Umbilical cord (tissue), 2 donors: ENCODE data around the gene CHD2. TPM values are rescaled to one million over a fixed set of nuclear protein-coding genes. Genes with fewer than 3 reads are reported as not detected.

Source experiments
- DNase-seq: peaks from one replicate; pipeline ENCODE4 v3.0.0-alpha.2; 2015; ENCODE audit warnings: low spot score
- total RNA-seq: library from RNA; depleted of rRNA; stranded (reverse); fragments of >200 nt; gene quantifications from one replicate; pipeline ENCODE4 v1.2.3, GENCODE V29; 2014; ENCODE audit warnings: low replicate concordance; ENCODE audit not compliant: insufficient read depth

CHD2 gene
- total RNA-seq, 1 donor from 2014 or later = 140 TPM

DNA sequence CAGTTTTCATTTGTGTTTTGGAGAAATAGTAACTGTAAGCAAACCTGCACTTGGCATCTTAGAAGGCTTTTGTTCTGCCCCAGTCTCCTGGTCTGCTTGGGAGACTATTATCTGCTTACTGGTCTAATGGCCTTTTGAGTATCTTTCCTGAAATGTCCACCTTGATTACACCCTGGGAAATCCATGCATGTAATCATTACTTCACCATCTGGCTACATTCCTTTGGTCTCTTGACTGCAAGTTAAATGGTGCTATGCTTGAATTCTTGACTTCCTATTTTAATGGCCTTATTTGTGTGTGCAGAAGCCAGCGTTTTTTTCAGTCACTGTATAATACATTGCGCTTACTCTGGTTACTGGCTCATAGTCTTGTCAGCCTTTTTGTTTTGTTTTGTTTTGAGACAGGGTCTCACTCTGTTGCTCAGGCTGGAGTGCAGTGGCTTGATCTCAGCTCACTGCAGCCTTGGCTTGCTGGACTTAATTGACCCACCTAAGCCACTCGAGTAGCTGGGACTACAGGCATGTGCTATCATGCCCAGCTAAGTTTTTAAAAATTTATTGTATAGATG, 30.0 kb downstream of the CHD2 start:
- DNase-seq = no peak

DNA sequence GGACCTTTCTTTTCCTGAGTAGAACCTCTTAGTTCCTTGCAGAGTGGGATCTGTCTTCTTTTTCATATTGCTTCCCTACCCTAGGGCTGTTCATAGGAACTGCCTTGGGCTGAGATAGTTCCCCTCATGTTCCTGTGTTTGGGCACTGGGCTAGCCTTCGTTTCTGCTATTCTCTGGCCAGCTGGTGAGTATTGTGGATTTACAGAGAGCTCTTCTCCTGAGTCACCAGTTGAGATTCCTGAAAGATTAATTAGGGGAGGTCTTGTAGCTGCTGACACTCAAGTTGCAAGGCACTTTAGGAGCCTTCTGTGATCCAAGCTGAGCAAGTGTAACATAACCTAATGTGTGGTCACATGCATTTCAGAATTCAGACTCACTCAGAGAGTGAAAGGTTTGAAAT, 30.7 kb downstream of the CHD2 start:
- DNase-seq = peak; percentile 42

DNA sequence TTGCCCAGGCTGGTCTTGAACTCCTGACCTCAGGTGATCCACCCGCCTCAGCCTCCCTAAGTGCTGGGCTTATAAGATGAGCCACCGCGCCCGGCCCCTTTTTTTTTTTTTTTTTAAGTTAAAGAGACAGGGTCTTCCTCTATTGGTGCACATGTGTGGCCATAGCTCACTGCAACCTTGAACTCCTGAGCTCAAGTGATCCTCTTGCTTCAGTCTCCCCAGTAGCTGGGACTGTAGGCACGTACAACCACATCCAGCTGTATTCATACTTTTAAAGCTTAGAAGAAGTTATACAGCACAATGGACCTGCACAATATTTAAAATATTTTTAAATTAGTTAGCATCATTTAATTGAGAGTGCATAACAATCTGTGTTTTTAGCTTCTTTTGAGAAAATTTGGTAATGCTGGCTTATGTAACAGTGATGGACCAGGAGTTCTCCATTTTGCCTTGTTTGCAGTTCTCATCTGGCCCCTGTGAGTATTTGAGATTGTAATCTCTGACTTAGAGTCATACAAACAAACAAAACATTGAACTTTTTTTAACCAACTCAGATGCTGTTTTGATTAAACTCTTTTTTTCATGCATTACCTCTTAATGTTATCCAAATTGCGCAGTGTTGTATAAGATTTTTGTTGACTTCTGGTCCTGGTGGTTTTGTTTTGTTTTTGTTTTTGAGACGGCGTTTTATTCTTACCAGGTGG, 33.0 kb downstream of the CHD2 start:
- no peak for DNase-seq

- no peak for DNase-seq
These were observed 33.7 kb downstream of the CHD2 start for GRCh38 chr15:92933831-92934230.

GRCh38 chr15:92934716-92935115, 34.6 kb downstream of the CHD2 start:
- DNase-seq = no peak

DNA sequence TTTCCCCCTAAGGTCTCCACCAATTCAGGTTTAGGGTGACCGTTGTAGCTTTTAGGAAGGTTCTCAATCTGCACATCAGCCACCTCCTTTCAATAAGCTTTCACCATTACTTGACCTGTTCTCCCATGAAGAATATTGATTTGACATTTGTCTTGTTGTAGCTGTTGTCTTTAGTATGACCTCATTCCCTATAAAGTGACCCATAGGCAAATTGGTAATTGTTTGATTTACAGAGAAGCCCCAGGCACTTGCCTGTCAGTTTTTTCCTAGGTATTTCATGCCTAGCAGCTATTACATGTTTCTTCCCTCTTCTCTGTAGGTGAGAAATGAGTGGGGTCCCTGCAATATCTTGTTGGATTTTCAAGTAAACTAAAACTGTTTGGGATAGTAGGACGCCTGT, 36.0 kb downstream of the CHD2 start:
- no peak for DNase-seq

- DNase-seq = no peak
These were observed 36.6 kb downstream of the CHD2 start for GRCh38 chr15:92936693-92937092.

DNA sequence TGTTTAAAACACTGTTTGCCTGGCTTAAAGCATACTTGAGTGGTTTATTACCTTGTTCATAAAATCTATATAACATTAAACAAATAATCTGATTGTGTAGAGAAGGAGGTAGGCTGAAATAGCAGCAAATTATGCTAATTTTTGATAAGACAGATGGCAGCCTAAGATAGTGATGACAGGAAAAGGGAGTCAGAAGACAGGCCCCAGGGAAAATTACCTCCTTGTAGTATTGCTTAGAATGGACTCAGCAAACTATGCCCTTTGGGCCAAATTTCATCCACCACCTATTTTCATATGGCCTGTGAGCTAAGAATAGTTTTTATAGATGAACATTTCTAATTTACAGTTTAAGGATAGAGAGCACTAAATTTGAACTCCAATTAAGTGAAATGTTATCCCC, 37.8 kb downstream of the CHD2 start:
- no peak for DNase-seq

GRCh38 chr15:92938387-92938786, 38.3 kb downstream of the CHD2 start:
- no peak for DNase-seq

DNA sequence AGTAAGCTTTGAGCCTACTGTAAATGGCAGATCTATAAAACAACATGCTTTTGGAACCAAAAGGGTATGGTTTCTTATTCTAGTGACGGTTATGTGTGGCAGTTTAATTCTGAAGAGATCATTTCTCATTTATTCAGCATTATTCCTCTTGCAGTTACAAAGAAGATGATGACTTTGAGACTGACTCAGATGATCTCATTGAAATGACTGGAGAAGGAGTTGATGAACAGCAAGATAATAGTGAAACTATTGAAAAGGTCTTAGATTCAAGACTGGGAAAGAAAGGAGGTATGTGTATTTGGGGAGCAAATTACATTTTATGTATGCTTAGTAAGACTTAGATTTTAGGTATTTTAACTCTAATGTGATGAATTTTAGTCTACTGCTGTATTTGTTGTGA, 41.5 kb downstream of the CHD2 start:
- DNase-seq = no peak

- no peak for DNase-seq
These were observed 42.6 kb downstream of the CHD2 start for GRCh38 chr15:92942706-92943105.

DNA sequence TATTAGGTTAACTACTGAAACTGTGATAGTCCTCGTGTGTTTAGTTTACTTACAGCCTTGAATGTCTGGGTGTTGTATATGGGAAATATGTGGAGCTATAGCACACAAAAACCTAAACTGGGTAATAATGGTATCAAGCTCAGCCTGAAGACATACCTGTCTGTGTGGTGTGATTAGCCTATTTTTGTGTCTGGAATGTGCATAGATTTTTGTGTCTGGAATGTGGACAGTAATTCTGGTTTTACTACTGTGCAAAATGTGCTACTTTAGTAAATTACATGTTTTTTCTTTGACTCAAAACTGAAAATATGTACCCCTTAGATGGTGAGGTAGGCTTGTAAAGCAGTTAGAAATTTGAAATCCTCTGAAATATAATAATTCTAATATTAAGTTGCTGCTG, 43.5 kb downstream of the CHD2 start:
- peak; percentile 31 for DNase-seq

- DNase-seq = no peak
These were observed 44.9 kb downstream of the CHD2 start for GRCh38 chr15:92944946-92945521.

DNA sequence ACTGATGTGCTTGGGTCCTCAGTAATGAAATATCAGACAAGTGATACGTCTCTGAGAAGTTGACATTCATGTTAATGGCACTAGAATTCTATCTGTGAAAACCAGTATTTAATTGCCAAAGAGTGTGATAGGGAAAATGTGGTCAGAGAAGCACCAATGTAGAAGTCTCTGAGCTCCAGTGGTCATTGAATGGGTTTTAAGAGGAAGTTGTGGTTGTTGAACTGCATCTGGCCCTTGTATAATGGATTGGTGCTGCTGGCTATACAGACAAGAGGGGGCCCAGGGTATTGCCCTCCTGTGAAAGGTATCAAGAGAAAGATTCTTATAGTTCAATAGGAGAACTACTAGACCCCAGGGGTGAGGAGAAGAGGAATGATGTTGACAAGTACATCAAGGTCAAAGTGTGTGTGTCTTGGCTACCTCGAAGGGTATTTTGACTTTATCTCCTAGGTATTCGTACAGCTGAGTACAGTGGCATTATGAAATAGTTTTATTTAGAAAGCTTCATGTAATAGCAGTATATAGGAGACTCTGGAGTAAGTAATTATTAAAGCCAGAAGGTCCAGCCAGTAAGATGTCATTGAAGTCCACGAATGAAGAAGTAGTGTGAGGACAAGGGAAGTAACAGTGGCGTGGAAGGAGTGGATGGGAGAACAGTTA, 47.1 kb downstream of the CHD2 start:
- no peak for DNase-seq

- DNase-seq = no peak
These were observed 49.6 kb downstream of the CHD2 start for GRCh38 chr15:92949604-92950249.

DNA sequence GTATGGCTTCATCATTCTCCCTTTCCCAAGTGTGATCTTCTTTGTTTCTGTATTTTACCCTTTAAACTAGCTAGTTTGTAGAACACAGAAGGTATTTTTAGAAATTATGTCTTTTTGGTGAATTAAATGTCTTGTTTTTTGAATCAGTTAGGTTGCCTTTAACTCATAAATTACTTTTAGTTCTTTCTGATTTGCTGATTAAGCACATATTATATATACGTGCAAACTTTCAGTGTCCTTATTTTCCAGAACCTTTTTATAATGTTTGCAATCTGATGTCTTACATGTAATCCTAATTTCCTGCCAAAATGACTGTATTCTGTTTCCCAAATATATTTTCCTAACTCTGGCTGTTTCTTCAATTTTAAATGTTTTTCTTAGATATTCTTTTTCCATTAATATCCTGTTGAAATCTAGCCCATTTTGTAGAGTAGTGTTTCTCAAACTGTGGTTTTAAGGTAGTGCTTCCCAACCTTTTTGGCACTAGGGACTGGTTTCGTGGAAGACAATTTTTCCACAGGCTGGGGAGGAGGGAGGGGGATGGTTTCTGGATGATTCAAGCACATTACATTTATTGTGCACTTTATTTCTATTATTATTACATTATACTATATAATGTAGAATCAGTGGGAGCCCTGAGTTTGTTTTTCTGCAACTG, 51.8 kb downstream of the CHD2 start:
- no peak for DNase-seq

DNA sequence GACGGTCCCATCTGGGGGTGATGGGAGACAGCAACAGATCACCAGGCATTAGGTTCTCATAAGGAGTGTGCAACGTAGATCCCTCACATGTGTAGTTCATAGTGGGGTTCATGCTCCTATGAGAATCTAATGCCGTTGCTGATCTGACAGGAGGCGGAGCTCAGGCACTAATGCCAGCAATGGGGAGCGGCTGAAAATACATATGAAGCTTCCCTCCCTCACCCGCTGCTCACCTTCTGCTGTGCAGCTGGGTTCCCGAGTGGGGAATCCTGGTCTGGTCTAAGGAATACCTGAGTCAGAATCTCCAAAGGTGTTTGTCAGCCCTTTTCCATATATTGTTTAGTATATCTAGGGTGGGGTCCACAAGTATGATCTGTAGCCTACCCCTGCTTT, 52.3 kb downstream of the CHD2 start:
- DNase-seq = no peak

- DNase-seq = no peak
These were observed 53.4 kb downstream of the CHD2 start for GRCh38 chr15:92953566-92953965.

DNA sequence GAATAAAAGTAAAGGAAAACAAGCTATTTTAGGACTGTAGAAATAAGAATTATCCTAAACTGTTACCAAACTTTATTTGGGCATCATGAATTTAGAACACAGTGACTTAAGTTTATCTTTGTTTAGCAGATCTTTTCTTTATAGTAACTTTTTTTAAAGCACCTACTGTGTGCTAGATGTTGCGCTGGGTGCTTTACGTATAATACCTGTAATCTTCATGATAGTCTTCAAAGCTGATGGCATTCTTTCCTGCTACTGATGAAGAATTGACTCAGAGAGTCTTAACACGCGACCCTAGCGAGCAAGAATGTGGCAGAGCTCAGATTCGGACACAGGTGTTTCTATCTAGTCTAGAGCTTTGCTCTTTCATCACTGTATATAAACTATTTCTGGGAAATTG, 53.9 kb downstream of the CHD2 start:
- no peak for DNase-seq

DNA sequence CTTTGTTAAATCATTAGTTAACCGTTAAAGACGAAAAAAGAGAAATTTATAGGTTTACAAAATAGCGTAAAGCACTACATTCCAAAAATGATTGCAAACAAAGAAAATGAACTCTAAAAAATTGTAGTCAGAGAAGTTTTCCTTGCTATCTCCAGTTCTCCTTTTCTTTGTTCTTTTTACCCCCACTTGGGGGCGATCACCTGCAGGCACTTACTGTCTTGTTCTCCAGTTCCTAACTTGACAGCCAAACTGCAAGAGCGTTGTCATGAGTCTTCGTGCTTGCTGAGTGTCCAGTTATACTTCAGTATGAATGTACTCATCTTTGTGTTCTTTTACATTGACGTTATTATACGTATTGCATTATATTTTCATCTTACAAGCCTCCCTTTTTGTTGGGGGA, 54.5 kb downstream of the CHD2 start:
- no peak for DNase-seq

GRCh38 chr15:92955706-92956105, 55.6 kb downstream of the CHD2 start:
- DNase-seq = no peak

DNA sequence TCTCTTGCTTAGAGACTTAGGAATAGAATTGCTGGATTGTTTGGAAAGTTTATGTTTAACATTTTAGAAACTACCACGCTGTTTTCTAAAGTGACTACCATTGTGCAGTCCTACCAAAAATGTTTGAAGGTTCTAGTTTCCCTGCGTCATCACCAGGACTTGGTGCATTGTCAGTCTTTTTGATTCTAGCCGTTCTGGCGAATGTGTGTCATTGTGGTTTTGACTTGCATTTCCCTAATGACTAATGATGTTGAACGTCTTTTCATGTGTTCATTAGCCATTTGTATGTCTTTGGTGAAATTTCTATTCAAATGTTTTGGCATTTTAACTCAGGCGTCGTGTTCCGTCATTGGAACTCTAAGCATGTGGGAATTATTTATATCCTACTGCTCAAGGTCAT, 58.0 kb downstream of the CHD2 start:
- no peak for DNase-seq
